NT2/D1 (cell line): ENCODE measurements around the gene SAMD13.

ENCODE experiments used
- SUZ12 ChIP-seq: IDR thresholded peaks from 2 replicates; pipeline ENCODE4 v1.6.1; 2011; ENCODE audit not compliant: insufficient read length, insufficient read depth; ENCODE audit errors: extremely low read depth
- YY1 ChIP-seq: IDR thresholded peaks from 2 replicates; pipeline ENCODE4 v1.6.1; 2011; ENCODE audit not compliant: insufficient read length, insufficient read depth
- ZNF274 ChIP-seq: IDR thresholded peaks from 2 replicates; pipeline ENCODE4 v1.6.1; 2011; ENCODE audit warnings: mild to moderate bottlenecking, low read depth, low read length

- TF ChIP-seq ZNF274, result no peak
- TF ChIP-seq YY1, result no peak
- TF ChIP-seq SUZ12, result no peak
Measured at GRCh38 chr1:84303314-84303830, 1.9 kb downstream of the SAMD13 start.
